HG02610 (cell line): ENCODE data around the gene LGALS4.
A peak's percentile ranks its signal among the peaks of the same experiment; 100 is the strongest.
"Not testable (repeated sequence)": the region's sequence is repeated elsewhere in the genome, so short reads cannot be mapped to it uniquely, and the experiment has no call there.

Source experiments
- ATAC-seq: cut with Tn5 transposase; IDR thresholded peaks from one replicate; pipeline ENCODE4 v1.9.1; 2021; ENCODE audit warnings: mild to moderate bottlenecking, moderate library complexity; ENCODE audit not compliant: unreplicated experiment

LGALS4 gene

GRCh38 chr19:38797781-38798180, 15.0 kb downstream of the LGALS4 start:
- ATAC-seq: not testable (repeated sequence)

GRCh38 chr19:38796154-38796553, 16.6 kb downstream of the LGALS4 start:
- ATAC-seq: no peak

- no peak for ATAC-seq
Observed at GRCh38 chr19:38795549-38795948, 17.2 kb downstream of the LGALS4 start.

- no peak for ATAC-seq
Observed at GRCh38 chr19:38793671-38794070, 19.1 kb downstream of the LGALS4 start.

GRCh38 chr19:38793177-38793576, 19.6 kb downstream of the LGALS4 start:
- no peak for ATAC-seq

GRCh38 chr19:38792250-38793111, 20.3 kb downstream of the LGALS4 start:
- peak; percentile 17 for ATAC-seq

GRCh38 chr19:38791451-38792064, 21.2 kb downstream of the LGALS4 start:
- peak; percentile 75 for ATAC-seq

GRCh38 chr19:38790507-38791403, 22.0 kb downstream of the LGALS4 start:
- not testable (repeated sequence) for ATAC-seq

- ATAC-seq: no peak
Observed at GRCh38 chr19:38788478-38789243, 24.1 kb downstream of the LGALS4 start, which contains the start of gene LGALS7B. Gene LGALS7B, plus strand, starts transcription at chr19:38789200. Its CDS starts 27 bp downstream, at chr19:38789227.

GRCh38 chr19:38786572-38787265, 26.0 kb downstream of the LGALS4 start:
- ATAC-seq: no peak

GRCh38 chr19:38786061-38786460, 26.7 kb downstream of the LGALS4 start:
- ATAC-seq: not testable (repeated sequence)

- no peak for ATAC-seq
Observed at GRCh38 chr19:38785187-38785699, 27.5 kb downstream of the LGALS4 start.

GRCh38 chr19:38784224-38784623, 28.5 kb downstream of the LGALS4 start:
- ATAC-seq: no peak

GRCh38 chr19:38782212-38782611, 30.5 kb downstream of the LGALS4 start:
- not testable (repeated sequence) for ATAC-seq

- no peak for ATAC-seq
Observed at GRCh38 chr19:38781058-38781457, 31.7 kb downstream of the LGALS4 start.

- no peak for ATAC-seq
Observed at GRCh38 chr19:38780443-38780842, 32.3 kb downstream of the LGALS4 start.

GRCh38 chr19:38778733-38779132, 34.0 kb downstream of the LGALS4 start:
- ATAC-seq: no peak

- ATAC-seq: no peak
Observed at GRCh38 chr19:38774181-38774950, 38.4 kb downstream of the LGALS4 start.
